ENCODE results near the gene ANKRD11. TPM values are rescaled to one million over a fixed set of nuclear protein-coding genes. Genes with fewer than 3 reads are reported as not detected.

The ANKRD11 gene
- total and polyA plus RNA-seq, 2 donors (not counting 3 experiments of a cell fraction or from before 2014, with no cell fraction given): 55.8 to 191 TPM

DNA sequence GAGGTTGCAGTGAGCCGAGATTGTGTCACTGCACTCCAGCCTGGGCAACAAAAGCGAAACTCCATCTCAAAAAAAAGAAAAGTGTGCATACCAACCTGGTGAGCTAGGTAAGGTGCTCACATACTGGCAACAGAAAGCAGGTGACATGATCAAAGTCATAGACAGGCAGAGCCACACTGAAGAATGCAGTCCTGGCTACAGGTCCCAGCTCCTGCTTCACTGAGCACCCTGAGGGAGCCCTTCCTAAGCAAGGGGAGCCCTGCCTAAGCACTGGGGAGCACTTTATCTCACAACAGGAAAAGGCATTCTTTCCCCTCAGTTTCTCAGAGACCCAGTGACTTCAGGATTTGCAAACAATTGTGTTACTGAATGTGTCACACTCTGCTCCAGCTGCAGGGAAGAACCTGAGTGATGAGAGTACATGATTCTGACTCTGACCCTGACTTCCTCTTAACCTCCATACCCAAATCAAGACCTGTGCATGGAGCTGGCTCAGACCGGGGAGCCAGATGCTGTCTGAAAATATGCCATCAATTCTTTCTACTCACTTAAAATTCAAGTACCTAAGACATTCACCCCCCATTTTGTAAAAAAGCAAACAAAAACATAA lies 40.5 kb downstream of the ANKRD11 start:
- Histone ChIP-seq H3K27ac (ENCODE audit: insufficient read depth, low read depth, low read length) (peak overlapping the region; percentile 52), H3K4me3 (replicated peaks in 1 of 3; ENCODE audit: insufficient read depth in 1 of 3, low read depth in 1 of 3, low read length in 3 of 3) (no peak overlapping the region), H3K4me1 (ENCODE audit: control insufficient read depth, extremely low read depth, insufficient read depth, low read length) (peaks cover 40% of the 10 kb centered on the region), H3K9ac (replicated peaks; ENCODE audit: extremely low read depth, insufficient read depth, low read length) (peak overlapping the region; percentile 6), H3K79me2 (ENCODE audit: control insufficient read depth, insufficient read depth, low read length) (peaks cover 96% of the 10 kb centered on the region), H3K36me3 (ENCODE audit: control insufficient read depth in 2 of 2, extremely low read depth in 1 of 2, insufficient read depth in 2 of 2, low read length in 2 of 2) (no peaks in the 10 kb centered on the region), H3K9me1 (replicated peaks; ENCODE audit: control insufficient read depth, extremely low read depth, insufficient read depth, low read length) (no peaks in the 10 kb centered on the region), H3K4me2 (ENCODE audit: insufficient read depth, low read length) (peak overlapping the region; percentile 12), H4K20me1 (replicated peaks; ENCODE audit: control insufficient read depth, extremely low read depth, insufficient read depth, low read length) (no peaks in the 10 kb centered on the region), H3K27me3 (ENCODE audit: control insufficient read depth in 2 of 2, insufficient read depth in 2 of 2, low read length in 2 of 2) (no peaks in the 10 kb centered on the region), H3K9me3 (replicated peaks; ENCODE audit: control insufficient read depth, insufficient read depth, low read length) (no peaks in the 10 kb centered on the region), H2AFZ (ENCODE audit: low read depth, low read length) (no peak overlapping the region)
- intact Hi-C loops (cut with micrococcal nuclease): loop anchor here (5.0 kb wide), 1 partner anchor 37 kb away; no protein-coding TSS in a partner anchor
- FAIRE-seq (peak; percentile 85), DNase-seq (ENCODE audit: low read depth, low spot score) (peak; percentile 61)
- CTCF ChIA-PET: interaction anchor here (1.4 to 1.8 kb wide), 2 partner anchors 10 to 115 kb away, joined by 3 to 8 read pairs; no protein-coding TSS in a partner anchor
- TF ChIP-seq POLR2A (IDR thresholded peaks at IDR 0.05; ENCODE audit: low read depth, low read length): no peak
- peak; percentile 55 for TF ChIP-seq FOS (IDR thresholded peaks at IDR 0.05; ENCODE audit: borderline replicate concordance, insufficient read depth, low read length)
- peak; percentile 27 for TF ChIP-seq JUN (IDR thresholded peaks at IDR 0.05; ENCODE audit: borderline replicate concordance, insufficient read depth, insufficient read length, low read depth)
- POLR2A ChIA-PET: no interaction called here
- no TSS peak for BruUV-seq (replicated peaks)
- dilution Hi-C loops (cut with MboI; ENCODE audit: extremely low pct_ligation_motif_present, low sequenced_read_pairs): no loop called here

- H3K9ac ChIP-seq (replicated peaks; ENCODE audit: extremely low read depth, insufficient read depth, low read length): no peak overlapping the region
- intact Hi-C loops (cut with micrococcal nuclease) (no loop called here), dilution Hi-C loops (cut with MboI; ENCODE audit: extremely low pct_ligation_motif_present, low sequenced_read_pairs) (no loop called here)
- FAIRE-seq (no peak), DNase-seq (ENCODE audit: low read depth, low spot score) (no peak)
- peaks cover 39% of the 10 kb centered on the region for H3K4me1 ChIP-seq (ENCODE audit: control insufficient read depth, extremely low read depth, insufficient read depth, low read length)
- no TSS peak for BruUV-seq (replicated peaks)
- H3K9me3 ChIP-seq (replicated peaks; ENCODE audit: control insufficient read depth, insufficient read depth, low read length): no peaks in the 10 kb centered on the region
- H4K20me1 ChIP-seq (replicated peaks; ENCODE audit: control insufficient read depth, extremely low read depth, insufficient read depth, low read length): no peaks in the 10 kb centered on the region
- no peak overlapping the region for H3K4me2 ChIP-seq (ENCODE audit: insufficient read depth, low read length)
- H2AFZ ChIP-seq (ENCODE audit: low read depth, low read length): no peak overlapping the region
- H3K79me2 ChIP-seq (ENCODE audit: control insufficient read depth, insufficient read depth, low read length): peaks cover 99% of the 10 kb centered on the region
- H3K27ac ChIP-seq (ENCODE audit: insufficient read depth, low read depth, low read length): no peak overlapping the region
- H3K36me3 ChIP-seq (ENCODE audit: control insufficient read depth in 2 of 2, extremely low read depth in 1 of 2, insufficient read depth in 2 of 2, low read length in 2 of 2): no peaks in the 10 kb centered on the region
- no peak for TF ChIP-seq EZH2 (IDR thresholded peaks at IDR 0.05; ENCODE audit: borderline replicate concordance, low read depth, low read length, severe bottlenecking)
- TF ChIP-seq FOS (IDR thresholded peaks at IDR 0.05; ENCODE audit: borderline replicate concordance, insufficient read depth, low read length): no peak
- no peak for TF ChIP-seq POLR2AphosphoS5 (IDR thresholded peaks at IDR 0.05; ENCODE audit: insufficient read depth, low read depth, low read length)
- TF ChIP-seq MYC (IDR thresholded peaks at IDR 0.05; ENCODE audit: low read depth, low read length): no peak
- TF ChIP-seq GATA2 (IDR thresholded peaks at IDR 0.05; ENCODE audit: insufficient read depth, insufficient read length, low read depth, low read length): no peak
- TF ChIP-seq, protein P1, sequence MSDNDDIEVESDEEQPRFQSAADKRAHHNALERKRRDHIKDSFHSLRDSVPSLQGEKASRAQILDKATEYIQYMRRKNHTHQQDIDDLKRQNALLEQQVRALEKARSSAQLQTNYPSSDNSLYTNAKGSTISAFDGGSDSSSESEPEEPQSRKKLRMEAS (IDR thresholded peaks at IDR 0.05; ENCODE audit: insufficient read depth, insufficient read length): no peak
- TF ChIP-seq JUN (IDR thresholded peaks at IDR 0.05; ENCODE audit: borderline replicate concordance, insufficient read depth, insufficient read length, low read depth): no peak
- no peak for TF ChIP-seq CTCF (IDR thresholded peaks at IDR 0.05; ENCODE audit: extremely low read depth in 1 of 2, insufficient read depth in 1 of 2, low read depth in 1 of 2, low read length in 2 of 2)
- no peak for TF ChIP-seq POLR2A (IDR thresholded peaks at IDR 0.05; ENCODE audit: low read depth, low read length)
- CTCF ChIA-PET: no interaction called here
- H3K4me3 ChIP-seq (replicated peaks in 1 of 3; ENCODE audit: insufficient read depth in 1 of 3, low read depth in 1 of 3, low read length in 3 of 3): no peak overlapping the region
- no peaks in the 10 kb centered on the region for H3K9me1 ChIP-seq (replicated peaks; ENCODE audit: control insufficient read depth, extremely low read depth, insufficient read depth, low read length)
- POLR2A ChIA-PET: no interaction called here
- no peaks in the 10 kb centered on the region for H3K27me3 ChIP-seq (ENCODE audit: control insufficient read depth in 2 of 2, insufficient read depth in 2 of 2, low read length in 2 of 2)
These were observed 41.7 kb downstream of the ANKRD11 start for GRCh38 chr16:89448656-89449055.
